Gastroesophageal sphincter (tissue), 4 donors: ENCODE results near the gene RAB1B. TPM values are rescaled to one million over a fixed set of nuclear protein-coding genes. Genes with fewer than 3 reads are reported as not detected.

ENCODE experiments used
- ATAC-seq: fragments of 150-250 bp; one replicate; pipeline ENCODE4 v1.9.1; 2016; ENCODE audit warnings: mild to moderate bottlenecking, moderate library complexity
- H3K27ac ChIP-seq, 4 donors: fragments of 200-600 bp; sonication (generic) in 3 of 4; 1 replicate in 3 of 4; 2 replicates in 1 of 4; pipeline ENCODE4 v1.5.1; 2016 to 2019
- H3K27me3 ChIP-seq: fragments of 200-600 bp; sonication (generic); one replicate; pipeline ENCODE4 v1.5.1; 2019
- H3K36me3 ChIP-seq, 2 donors: fragments of 200-600 bp; sonication (generic); one replicate each; pipeline ENCODE4 v1.5.1; 2019; ENCODE audit warnings: control low read depth in 1 of 2
- H3K4me1 ChIP-seq, 3 donors: fragments of 200-600 bp; sonication (generic); 1 replicate in 2 of 3; 2 replicates in 1 of 3; pipeline ENCODE4 v1.5.1; 2016 to 2019; ENCODE audit warnings: control low read depth in 2 of 3
- H3K4me3 ChIP-seq, 2 donors: fragments of 200-600 bp; sonication (generic); one replicate each; pipeline ENCODE4 v1.5.1; 2019; ENCODE audit warnings: mild to moderate bottlenecking in 1 of 2, moderate library complexity in 1 of 2
- H3K9me3 ChIP-seq, 3 donors: fragments of 200-600 bp; sonication (generic); one replicate each; pipeline ENCODE4 v1.5.1; 2017 to 2019; ENCODE audit warnings: control low read depth in 2 of 3
- EP300 ChIP-seq: sonication (generic); formaldehyde crosslinking; IDR thresholded peaks from one replicate; pipeline ENCODE4 v1.6.1; 2017; ENCODE audit warnings: antibody characterized with exemption, mild to moderate bottlenecking
- POLR2A ChIP-seq, 2 donors: fragments of 450-650 bp; IDR thresholded peaks; one replicate each; pipeline ENCODE4 v1.6.1; 2017; ENCODE audit warnings: antibody characterized with exemption in 2 of 2, mild to moderate bottlenecking in 2 of 2, moderate library complexity in 1 of 2
- POLR2AphosphoS5 ChIP-seq: sonication (generic); formaldehyde crosslinking; IDR thresholded peaks from one replicate; pipeline ENCODE4 v1.6.1; 2017; ENCODE audit warnings: antibody characterized with exemption
- WGBS, 2 donors: methylation state at CpG; one replicate each; pipeline ENCODE4 v1.1.5; 2018; ENCODE audit warnings: low coverage in 1 of 2; 5-methylcytosine and 5-hydroxymethylcytosine counted together
- total RNA-seq, 4 donors: library from RNA; depleted of rRNA; stranded (reverse); fragments of >200 nt; gene quantifications; one replicate each; pipeline ENCODE4 v1.1.0, GENCODE V29; 2016
- TF ChIP-seq, protein P1 (sequence below), 4 experiments: fragments of 200-600 bp in 2 of 4; fragments of 450-650 bp in 2 of 4; sonication (generic) in 1 of 4; IDR thresholded peaks; one replicate each; pipeline ENCODE4 v1.5.1; 2017 to 2019; ENCODE audit warnings: antibody characterized with exemption in 4 of 4, mild to moderate bottlenecking in 2 of 4, moderate library complexity in 2 of 4

Gene RAB1B
- total RNA-seq, 4 donors from 2014 or later = 99.3 to 162 (median 115) TPM

GRCh38 chr11:66314561-66315497 lies 46.4 kb downstream of the RAB1B start:
- Histone ChIP-seq H3K27me3 (peaks cover 10% of the 10 kb centered on the region), H3K4me1 (peaks cover 0 to 72% (median 33%) of the 10 kb centered on the region in 3 donors), H3K9me3 (no peaks in the 10 kb centered on the region), H3K27ac (peak overlapping the region in 3 of 4 donors; percentile 91 to 96 (median 92)), H3K4me3 (peak overlapping the region in 1 of 2 donors; percentile 55), H3K36me3 (no peaks in the 10 kb centered on the region)
- WGBS, 2 donors = 68 to 79% methylated on average over 3 to 8 of the region's 17 CpGs
- ATAC-seq = no peak
- TF ChIP-seq POLR2AphosphoS5 (no peak), EP300 (no peak), POLR2A (IDR thresholded peaks at IDR 0.05) (no peak)
- TF ChIP-seq, protein P1, sequence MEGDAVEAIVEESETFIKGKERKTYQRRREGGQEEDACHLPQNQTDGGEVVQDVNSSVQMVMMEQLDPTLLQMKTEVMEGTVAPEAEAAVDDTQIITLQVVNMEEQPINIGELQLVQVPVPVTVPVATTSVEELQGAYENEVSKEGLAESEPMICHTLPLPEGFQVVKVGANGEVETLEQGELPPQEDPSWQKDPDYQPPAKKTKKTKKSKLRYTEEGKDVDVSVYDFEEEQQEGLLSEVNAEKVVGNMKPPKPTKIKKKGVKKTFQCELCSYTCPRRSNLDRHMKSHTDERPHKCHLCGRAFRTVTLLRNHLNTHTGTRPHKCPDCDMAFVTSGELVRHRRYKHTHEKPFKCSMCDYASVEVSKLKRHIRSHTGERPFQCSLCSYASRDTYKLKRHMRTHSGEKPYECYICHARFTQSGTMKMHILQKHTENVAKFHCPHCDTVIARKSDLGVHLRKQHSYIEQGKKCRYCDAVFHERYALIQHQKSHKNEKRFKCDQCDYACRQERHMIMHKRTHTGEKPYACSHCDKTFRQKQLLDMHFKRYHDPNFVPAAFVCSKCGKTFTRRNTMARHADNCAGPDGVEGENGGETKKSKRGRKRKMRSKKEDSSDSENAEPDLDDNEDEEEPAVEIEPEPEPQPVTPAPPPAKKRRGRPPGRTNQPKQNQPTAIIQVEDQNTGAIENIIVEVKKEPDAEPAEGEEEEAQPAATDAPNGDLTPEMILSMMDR (IDR thresholded peaks at IDR 0.05) = no peak

GRCh38 chr11:66315498-66315885 lies 47.1 kb downstream of the RAB1B start:
- no peak for TF ChIP-seq POLR2AphosphoS5
- no peak for TF ChIP-seq EP300
- no peak for TF ChIP-seq POLR2A (IDR thresholded peaks at IDR 0.05)
- TF ChIP-seq, protein P1 (IDR thresholded peaks at IDR 0.05) = no peak
- Histone ChIP-seq H3K4me1 (peaks cover 0 to 72% (median 33%) of the 10 kb centered on the region in 3 donors), H3K36me3 (no peaks in the 10 kb centered on the region), H3K27ac (peak overlapping the region in 3 of 4 donors; percentile 91 to 96 (median 92)), H3K9me3 (no peaks in the 10 kb centered on the region), H3K27me3 (peaks cover 10% of the 10 kb centered on the region), H3K4me3 (peak overlapping the region; percentile 34 to 55)
- ATAC-seq = no peak
- WGBS, 2 donors = 62 to 80% methylated on average over 6 to 11 of the region's 14 CpGs

- Histone ChIP-seq H3K36me3 (no peaks in the 10 kb centered on the region), H3K27me3 (peaks cover 10% of the 10 kb centered on the region), H3K27ac (peak overlapping the region; percentile 3 to 96 (median 92)), H3K4me1 (peaks cover 0 to 72% (median 33%) of the 10 kb centered on the region in 3 donors), H3K9me3 (no peaks in the 10 kb centered on the region), H3K4me3 (peak overlapping the region; percentile 34 to 55)
- TF ChIP-seq POLR2A (IDR thresholded peaks at IDR 0.05) (no peak), POLR2AphosphoS5 (no peak)
- TF ChIP-seq, protein P1 (IDR thresholded peaks at IDR 0.05) = no peak
- WGBS, 2 donors = 52% methylated on average over 7 of the region's 52 CpGs; no CpG with 5 or more reads in 1 of the 2 donors
- ATAC-seq = no peak
These were observed 47.7 kb downstream of the RAB1B start for GRCh38 chr11:66315921-66316811.

DNA sequence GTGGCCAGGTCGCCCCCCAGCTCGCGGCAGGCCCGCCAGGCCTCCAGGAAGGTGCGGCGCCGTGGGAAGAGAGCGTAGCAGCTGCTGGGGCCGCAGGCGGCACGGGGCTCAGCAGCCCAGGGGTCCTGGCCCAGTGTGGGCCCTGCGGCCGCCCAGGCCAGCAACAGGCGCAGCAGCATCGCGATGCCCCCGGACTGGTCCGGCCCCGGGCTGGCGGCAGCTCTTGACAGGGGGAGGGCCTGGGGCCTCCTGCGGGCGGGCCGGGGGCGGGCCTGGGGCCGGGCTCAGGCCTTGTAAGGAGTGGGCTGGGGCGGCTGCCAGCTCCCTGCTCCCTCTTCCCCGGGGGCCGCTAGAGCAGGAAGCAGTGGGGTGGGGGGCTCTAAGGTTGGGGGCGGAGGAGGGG lies 48.4 kb downstream of the RAB1B start, which contains the start of gene CD248:
Gene CD248, minus strand, starts transcription at position 196 of the 403 bp plus-strand sequence. Its CDS starts 17 bp downstream, at position 179.
- WGBS, 2 donors = no CpG with 5 or more reads among the region's 29 CpGs
- Histone ChIP-seq H3K36me3 (no peaks in the 10 kb centered on the region), H3K4me3 (peak within 1 kb of the TSS; percentile 34 to 55), H3K27ac (peak within 1 kb of the TSS; percentile 14 to 96 (median 92)), H3K4me1 (peaks cover 0 to 69% (median 29%) of the 10 kb centered on the region in 3 donors), H3K27me3 (peaks cover 10% of the 10 kb centered on the region), H3K9me3 (no peaks in the 10 kb centered on the region)
- TF ChIP-seq POLR2AphosphoS5 = no peak
- TF ChIP-seq POLR2A (IDR thresholded peaks at IDR 0.05) = peak in 1 of 2 donors; percentile 31
- peak; percentile 28 for ATAC-seq

- H3K27me3 ChIP-seq = peaks cover 10% of the 10 kb centered on the region
- 5% methylated on average over 4 of the region's 14 CpGs; no CpG with 5 or more reads in 1 of the 2 donors for WGBS, 2 donors
- TF ChIP-seq, protein P1 (IDR thresholded peaks at IDR 0.05) = no peak
- TF ChIP-seq POLR2AphosphoS5 (no peak), EP300 (no peak), POLR2A (IDR thresholded peaks at IDR 0.05) (no peak)
- peaks cover 0 to 71% (median 29%) of the 10 kb centered on the region in 3 donors for H3K4me1 ChIP-seq
- peak overlapping the region; percentile 34 to 55 for H3K4me3 ChIP-seq
- no peaks in the 10 kb centered on the region for H3K9me3 ChIP-seq
- H3K27ac ChIP-seq = peak overlapping the region; percentile 14 to 96 (median 92)
- no peaks in the 10 kb centered on the region for H3K36me3 ChIP-seq
- no peak for ATAC-seq
These were observed 48.9 kb downstream of the RAB1B start for GRCh38 chr11:66317322-66317722.
